ENCODE data around the gene PRSS53.

DNA sequence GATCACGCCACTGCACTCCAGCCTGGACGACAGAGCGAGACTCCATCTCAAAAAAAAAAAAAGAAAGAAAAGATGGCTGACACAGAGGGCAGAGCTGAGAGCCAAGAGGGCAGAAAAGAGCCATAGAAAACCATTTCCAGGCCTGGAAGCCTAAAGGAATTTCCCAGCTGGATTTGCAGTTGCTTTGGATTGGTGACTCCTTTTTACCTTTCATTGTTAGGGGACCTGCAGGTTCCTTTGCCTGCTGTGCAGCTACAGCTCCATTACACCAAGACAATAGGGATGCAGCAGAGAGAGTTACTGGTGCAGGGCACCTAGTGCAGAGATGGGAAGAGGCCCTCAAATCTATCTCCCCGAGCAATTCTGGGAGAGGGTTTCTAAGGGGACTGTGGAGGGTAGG is 33.1 kb downstream of the PRSS53 start:
- no peak for TF ChIP-seq POLR2AphosphoS5 (IDR thresholded peaks at IDR 0.05; ENCODE audit: low read depth, low read length)
- no peak for TF ChIP-seq TAF1 (IDR thresholded peaks at IDR 0.05; ENCODE audit: low read depth, low read length)
- TF ChIP-seq POLR2A (IDR thresholded peaks at IDR 0.05; ENCODE audit: low read depth, low read length): no peak
- TF ChIP-seq SPI1 (IDR thresholded peaks at IDR 0.05; ENCODE audit: low read depth, low read length): no peak
- TF ChIP-seq POU2F2 (IDR thresholded peaks at IDR 0.05; ENCODE audit: low read depth, low read length): no peak
- no peak for TF ChIP-seq PAX5 (IDR thresholded peaks at IDR 0.05; ENCODE audit: insufficient read depth, low read length, severe bottlenecking)

All from GM12891 (cell line).